Spleen (tissue), 7 donors: ENCODE measurements around the gene ISOC2.

Experiments
- CTCF ChIP-seq, 11 experiments: fragments of 200-600 bp in 7 of 11; fragments of 450-650 bp in 4 of 11; sonication (generic) in 4 of 11; IDR thresholded peaks in 8 of 11; conservative IDR thresholded peaks in 3 of 11; 1 replicate in 7 of 11; 2 replicates in 4 of 11; pipeline versions ENCODE4 v1.4.0 to v1.8.0; 2016 to 2021; ENCODE audit warnings: antibody characterized with exemption in 11 of 11, inconsistent platforms in 4 of 11, mild to moderate bottlenecking in 1 of 11
- POLR2A ChIP-seq, 3 donors: fragments of 450-650 bp; IDR thresholded peaks; one replicate each; pipeline ENCODE4 v1.5.1; 2017; ENCODE audit warnings: antibody characterized with exemption in 3 of 3, mild to moderate bottlenecking in 1 of 3
- POLR2AphosphoS5 ChIP-seq, 3 donors: sonication (generic); formaldehyde crosslinking; IDR thresholded peaks; one replicate each; pipeline ENCODE4 v1.5.1; 2017; ENCODE audit warnings: antibody characterized with exemption in 3 of 3
- donor health status: DM: no; HTN: no; CAD: no; lungs with moderate emphysema.
- donor health status: DM: no; HTN: no; CAD: no.
- donor health status: DM: no; HTN: no; CAD: no.

GRCh38 chr19:55486971-55487923 lies 25.8 kb upstream of the ISOC2 start:
- TF ChIP-seq CTCF (IDR thresholded peaks at IDR 0.05 in 8 of 11, conservative IDR thresholded peaks at IDR 0.05 in 3 of 11) (no peak), POLR2A (IDR thresholded peaks at IDR 0.05) (no peak), POLR2AphosphoS5 (IDR thresholded peaks at IDR 0.05) (no peak)
